GM23338 (cell line): ENCODE measurements around the gene PTPRN2.

Source experiments
- CREB1 ChIP-seq: fragments of 250-450 bp; sonication (Bioruptor Pico); IDR thresholded peaks from 2 replicates; pipeline ENCODE4 v1.5.0; 2020; ENCODE audit warnings: low read depth, mild to moderate bottlenecking, moderate library complexity
- CTCF ChIP-seq, 2 experiments: fragments of 200-600 bp in 1 of 2; sonication (generic) in 1 of 2; conservative IDR thresholded peaks; 2 replicates each; pipeline versions ENCODE4 v1.5.1 to v1.6.1; 2016 to 2017; ENCODE audit warnings: antibody characterized with exemption in 2 of 2, low read depth in 2 of 2, mild to moderate bottlenecking in 2 of 2, moderate library complexity in 1 of 2
- EZH2 ChIP-seq: fragments of 200-600 bp; sonication (generic); IDR thresholded peaks from one replicate; pipeline ENCODE4 v1.8.0; 2017; ENCODE audit warnings: antibody characterized with exemption, mild to moderate bottlenecking, low read depth; ENCODE audit not compliant: unreplicated experiment
- EZH2phosphoT487 ChIP-seq: fragments of 200-600 bp; sonication (generic); IDR thresholded peaks from one replicate; pipeline ENCODE4 v1.8.1; 2018; ENCODE audit warnings: antibody characterized with exemption; ENCODE audit not compliant: unreplicated experiment
- JUNB ChIP-seq: IDR thresholded peaks from one replicate; pipeline ENCODE4 v1.6.1; 2016; ENCODE audit warnings: antibody characterized with exemption; ENCODE audit not compliant: unreplicated experiment
- POLR2AphosphoS5 ChIP-seq: IDR thresholded peaks from 2 replicates; pipeline ENCODE4 v1.6.1; 2016; ENCODE audit warnings: antibody characterized with exemption, low read depth
- REST ChIP-seq: IDR thresholded peaks from one replicate; pipeline ENCODE4 v1.6.1; 2018; ENCODE audit warnings: antibody characterized with exemption; ENCODE audit not compliant: unreplicated experiment
- ZNF331 ChIP-seq: fragments of 250-450 bp; sonication (Bioruptor Pico); IDR thresholded peaks from 2 replicates; pipeline ENCODE4 v1.5.0; 2020; ENCODE audit warnings: low read depth, mild to moderate bottlenecking, moderate library complexity
- TF ChIP-seq, protein P1 (sequence below): IDR thresholded peaks from 2 replicates; pipeline ENCODE4 v1.6.1; 2016; ENCODE audit warnings: antibody characterized with exemption
- TF ChIP-seq, protein P2 (sequence below): fragments of 250-450 bp; sonication (Bioruptor Pico); IDR thresholded peaks from 2 replicates; pipeline ENCODE4 v1.5.0; 2020; ENCODE audit warnings: mild to moderate bottlenecking, moderate library complexity

DNA sequence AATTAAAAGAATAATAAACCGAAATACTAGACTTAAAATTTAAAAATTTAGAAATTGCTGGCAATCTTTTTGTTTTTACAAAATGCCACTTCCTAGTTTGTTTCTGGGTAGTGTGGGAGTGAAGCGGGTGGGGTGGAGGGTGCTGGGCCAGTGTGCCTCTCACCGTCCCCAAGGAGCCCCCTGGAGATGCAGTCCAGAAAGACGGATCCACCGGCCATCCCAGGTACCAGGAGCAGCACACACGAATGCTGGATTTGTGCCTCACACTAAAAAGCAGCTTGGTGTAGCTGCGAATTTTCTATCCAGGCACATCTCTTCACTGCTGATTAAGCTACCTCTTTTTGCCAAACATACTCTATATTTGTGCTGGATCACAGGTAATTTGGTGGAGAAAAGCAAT, 632.7 kb downstream of the PTPRN2 start:
- TF ChIP-seq CTCF (conservative IDR thresholded peaks at IDR 0.05; ENCODE audit: low read depth in 2 of 2) = no peak
- TF ChIP-seq, protein P1, sequence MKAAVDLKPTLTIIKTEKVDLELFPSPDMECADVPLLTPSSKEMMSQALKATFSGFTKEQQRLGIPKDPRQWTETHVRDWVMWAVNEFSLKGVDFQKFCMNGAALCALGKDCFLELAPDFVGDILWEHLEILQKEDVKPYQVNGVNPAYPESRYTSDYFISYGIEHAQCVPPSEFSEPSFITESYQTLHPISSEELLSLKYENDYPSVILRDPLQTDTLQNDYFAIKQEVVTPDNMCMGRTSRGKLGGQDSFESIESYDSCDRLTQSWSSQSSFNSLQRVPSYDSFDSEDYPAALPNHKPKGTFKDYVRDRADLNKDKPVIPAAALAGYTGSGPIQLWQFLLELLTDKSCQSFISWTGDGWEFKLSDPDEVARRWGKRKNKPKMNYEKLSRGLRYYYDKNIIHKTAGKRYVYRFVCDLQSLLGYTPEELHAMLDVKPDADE = no peak
- no peak for TF ChIP-seq CREB1 (CRISPR knock-in tag)
- no peak for TF ChIP-seq EZH2
- no peak for TF ChIP-seq POLR2AphosphoS5
- TF ChIP-seq, protein P2, sequence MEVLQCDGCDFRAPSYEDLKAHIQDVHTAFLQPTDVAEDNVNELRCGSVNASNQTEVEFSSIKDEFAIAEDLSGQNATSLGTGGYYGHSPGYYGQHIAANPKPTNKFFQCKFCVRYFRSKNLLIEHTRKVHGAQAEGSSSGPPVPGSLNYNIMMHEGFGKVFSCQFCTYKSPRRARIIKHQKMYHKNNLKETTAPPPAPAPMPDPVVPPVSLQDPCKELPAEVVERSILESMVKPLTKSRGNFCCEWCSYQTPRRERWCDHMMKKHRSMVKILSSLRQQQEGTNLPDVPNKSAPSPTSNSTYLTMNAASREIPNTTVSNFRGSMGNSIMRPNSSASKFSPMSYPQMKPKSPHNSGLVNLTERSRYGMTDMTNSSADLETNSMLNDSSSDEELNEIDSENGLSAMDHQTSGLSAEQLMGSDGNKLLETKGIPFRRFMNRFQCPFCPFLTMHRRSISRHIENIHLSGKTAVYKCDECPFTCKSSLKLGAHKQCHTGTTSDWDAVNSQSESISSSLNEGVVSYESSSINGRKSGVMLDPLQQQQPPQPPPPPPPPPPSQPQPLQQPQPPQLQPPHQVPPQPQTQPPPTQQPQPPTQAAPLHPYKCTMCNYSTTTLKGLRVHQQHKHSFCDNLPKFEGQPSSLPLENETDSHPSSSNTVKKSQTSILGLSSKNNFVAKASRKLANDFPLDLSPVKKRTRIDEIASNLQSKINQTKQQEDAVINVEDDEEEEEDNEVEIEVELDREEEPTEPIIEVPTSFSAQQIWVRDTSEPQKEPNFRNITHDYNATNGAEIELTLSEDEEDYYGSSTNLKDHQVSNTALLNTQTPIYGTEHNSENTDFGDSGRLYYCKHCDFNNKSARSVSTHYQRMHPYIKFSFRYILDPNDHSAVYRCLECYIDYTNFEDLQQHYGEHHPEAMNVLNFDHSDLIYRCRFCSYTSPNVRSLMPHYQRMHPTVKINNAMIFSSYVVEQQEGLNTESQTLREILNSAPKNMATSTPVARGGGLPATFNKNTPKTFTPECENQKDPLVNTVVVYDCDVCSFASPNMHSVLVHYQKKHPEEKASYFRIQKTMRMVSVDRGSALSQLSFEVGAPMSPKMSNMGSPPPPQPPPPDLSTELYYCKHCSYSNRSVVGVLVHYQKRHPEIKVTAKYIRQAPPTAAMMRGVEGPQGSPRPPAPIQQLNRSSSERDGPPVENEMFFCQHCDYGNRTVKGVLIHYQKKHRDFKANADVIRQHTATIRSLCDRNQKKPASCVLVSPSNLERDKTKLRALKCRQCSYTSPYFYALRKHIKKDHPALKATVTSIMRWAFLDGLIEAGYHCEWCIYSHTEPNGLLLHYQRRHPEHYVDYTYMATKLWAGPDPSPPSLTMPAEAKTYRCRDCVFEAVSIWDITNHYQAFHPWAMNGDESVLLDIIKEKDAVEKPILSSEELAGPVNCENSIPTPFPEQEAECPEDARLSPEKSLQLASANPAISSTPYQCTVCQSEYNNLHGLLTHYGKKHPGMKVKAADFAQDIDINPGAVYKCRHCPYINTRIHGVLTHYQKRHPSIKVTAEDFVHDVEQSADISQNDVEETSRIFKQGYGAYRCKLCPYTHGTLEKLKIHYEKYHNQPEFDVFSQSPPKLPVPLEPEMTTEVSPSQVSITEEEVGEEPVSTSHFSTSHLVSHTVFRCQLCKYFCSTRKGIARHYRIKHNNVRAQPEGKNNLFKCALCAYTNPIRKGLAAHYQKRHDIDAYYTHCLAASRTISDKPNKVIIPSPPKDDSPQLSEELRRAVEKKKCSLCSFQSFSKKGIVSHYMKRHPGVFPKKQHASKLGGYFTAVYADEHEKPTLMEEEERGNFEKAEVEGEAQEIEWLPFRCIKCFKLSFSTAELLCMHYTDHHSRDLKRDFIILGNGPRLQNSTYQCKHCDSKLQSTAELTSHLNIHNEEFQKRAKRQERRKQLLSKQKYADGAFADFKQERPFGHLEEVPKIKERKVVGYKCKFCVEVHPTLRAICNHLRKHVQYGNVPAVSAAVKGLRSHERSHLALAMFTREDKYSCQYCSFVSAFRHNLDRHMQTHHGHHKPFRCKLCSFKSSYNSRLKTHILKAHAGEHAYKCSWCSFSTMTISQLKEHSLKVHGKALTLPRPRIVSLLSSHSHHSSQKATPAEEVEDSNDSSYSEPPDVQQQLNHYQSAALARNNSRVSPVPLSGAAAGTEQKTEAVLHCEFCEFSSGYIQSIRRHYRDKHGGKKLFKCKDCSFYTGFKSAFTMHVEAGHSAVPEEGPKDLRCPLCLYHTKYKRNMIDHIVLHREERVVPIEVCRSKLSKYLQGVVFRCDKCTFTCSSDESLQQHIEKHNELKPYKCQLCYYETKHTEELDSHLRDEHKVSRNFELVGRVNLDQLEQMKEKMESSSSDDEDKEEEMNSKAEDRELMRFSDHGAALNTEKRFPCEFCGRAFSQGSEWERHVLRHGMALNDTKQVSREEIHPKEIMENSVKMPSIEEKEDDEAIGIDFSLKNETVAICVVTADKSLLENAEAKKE = no peak
- no peak for TF ChIP-seq REST
- no peak for TF ChIP-seq EZH2phosphoT487
- TF ChIP-seq ZNF331 (CRISPR knock-in tag) = no peak
- TF ChIP-seq JUNB = no peak
